Measurements from ENCODE around the gene CHST12.
"Not testable (repeated sequence)": the region's sequence is repeated elsewhere in the genome, so short reads cannot be mapped to it uniquely, and the experiment has no call there.

Gene CHST12

DNA sequence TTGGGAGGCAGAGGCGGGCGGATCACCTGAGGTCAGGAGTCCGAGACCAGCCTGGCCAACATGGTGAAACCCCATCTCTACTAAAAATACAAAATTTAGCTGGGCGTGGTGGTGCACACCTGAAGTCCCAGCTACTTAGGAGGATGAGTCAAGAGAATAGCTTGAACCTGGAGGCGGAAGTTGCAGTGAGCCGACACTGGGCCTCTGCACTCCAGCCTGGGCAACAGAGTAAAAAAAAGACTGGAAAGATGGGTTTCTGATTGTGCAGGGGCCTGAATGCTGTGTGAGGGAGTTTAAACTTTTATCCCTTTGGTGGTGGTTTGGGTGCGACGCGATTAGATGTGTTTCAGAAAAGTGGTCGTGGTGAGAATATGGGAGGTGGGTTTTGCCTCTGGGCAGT is 1.8 kb downstream of the CHST12 start:
- Histone ChIP-seq H3K36me3 (ENCODE audit: control insufficient read depth, insufficient read depth, low read length) (no peaks in the 10 kb centered on the region), H3K4me1 (ENCODE audit: control insufficient read depth, insufficient read depth, low read length) (peaks cover 5% of the 10 kb centered on the region), H3K9me3 (ENCODE audit: control insufficient read depth, insufficient read depth, low read length) (no peaks in the 10 kb centered on the region), H3K4me3 (ENCODE audit: low read depth, low read length) (no peak overlapping the region), H3K27me3 (ENCODE audit: control insufficient read depth, insufficient read depth, low read length) (no peaks in the 10 kb centered on the region), H3K9ac (ENCODE audit: low read depth, low read length) (no peak overlapping the region), H3K27ac (ENCODE audit: low read depth, low read length) (no peak overlapping the region)

DNA sequence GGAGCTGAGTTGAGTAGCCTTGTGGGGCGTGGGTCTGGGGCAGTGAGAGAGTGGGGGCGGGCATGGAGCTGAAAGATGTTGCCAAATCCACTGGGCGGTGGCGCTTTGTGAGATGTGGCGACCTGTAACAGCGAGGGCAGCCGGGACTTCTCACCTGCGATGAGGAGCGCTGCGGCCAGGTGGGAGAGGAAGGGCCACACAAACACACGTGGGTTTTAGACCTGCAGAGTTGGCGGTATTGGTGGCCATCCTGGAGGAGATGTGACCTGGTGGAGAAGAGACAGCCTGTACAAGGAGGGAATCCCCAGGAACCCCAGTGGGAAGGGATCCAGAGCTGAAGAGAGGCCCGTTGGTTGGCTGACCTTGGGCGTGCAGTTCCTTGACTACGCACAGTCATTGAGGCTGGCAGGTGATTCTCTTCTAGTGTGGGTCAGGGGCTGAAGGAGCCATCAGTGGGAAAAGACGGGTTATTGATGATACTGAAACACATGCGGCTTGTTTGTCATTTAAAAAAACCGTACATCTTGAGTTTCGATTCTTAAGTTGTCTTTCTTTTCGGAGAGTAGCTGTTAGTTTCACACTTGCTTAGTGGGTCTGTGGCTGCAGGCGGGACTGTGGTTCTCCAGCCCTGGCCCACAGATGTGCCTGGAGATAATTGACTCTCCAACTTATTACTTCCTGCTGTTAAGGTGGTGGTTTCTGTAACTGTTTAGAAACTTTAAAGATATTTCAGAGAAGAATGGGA is 2.4 kb downstream of the CHST12 start:
- Histone ChIP-seq H3K9me3 (ENCODE audit: control insufficient read depth, insufficient read depth, low read length) (no peaks in the 10 kb centered on the region), H3K27me3 (ENCODE audit: control insufficient read depth, insufficient read depth, low read length) (no peaks in the 10 kb centered on the region), H3K36me3 (ENCODE audit: control insufficient read depth, insufficient read depth, low read length) (no peaks in the 10 kb centered on the region), H3K9ac (ENCODE audit: low read depth, low read length) (no peak overlapping the region), H3K4me3 (ENCODE audit: low read depth, low read length) (no peak overlapping the region), H3K27ac (ENCODE audit: low read depth, low read length) (no peak overlapping the region), H3K4me1 (ENCODE audit: control insufficient read depth, insufficient read depth, low read length) (peaks cover 2% of the 10 kb centered on the region; the same call in 1 of the 2 replicates)

DNA sequence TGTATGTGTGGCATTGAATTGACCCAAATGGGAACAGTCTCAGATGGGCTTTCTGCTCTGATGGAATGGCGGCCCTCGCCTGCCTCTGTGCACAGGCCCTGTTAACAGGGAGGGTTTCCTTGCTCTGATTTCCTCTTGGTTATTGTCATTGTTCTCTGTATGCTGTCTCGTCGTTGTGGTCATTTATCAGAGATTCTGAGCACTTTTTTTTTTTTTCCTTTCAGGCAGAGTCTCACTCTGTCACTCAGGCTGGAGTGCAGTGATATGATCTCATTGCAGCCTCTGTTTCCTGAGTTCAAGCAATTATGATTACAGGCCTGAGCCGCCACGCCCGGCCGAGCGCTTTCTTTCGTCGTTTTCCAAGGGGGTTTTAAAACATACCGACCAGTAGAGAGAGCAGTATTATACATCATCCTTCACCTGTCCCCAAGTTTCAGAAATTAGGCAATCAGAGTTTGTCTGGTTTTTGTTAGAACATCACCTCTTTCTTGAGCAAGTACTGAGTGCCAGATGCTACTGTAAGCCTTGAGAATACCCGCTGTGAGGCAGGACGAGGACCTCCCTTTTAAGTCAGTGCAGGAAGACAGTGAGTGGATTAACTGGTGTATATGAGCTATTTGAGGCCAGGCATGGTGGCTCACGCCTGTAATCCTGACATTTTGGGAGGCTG is 6.5 kb downstream of the CHST12 start:
- H3K27me3 ChIP-seq (ENCODE audit: control insufficient read depth, insufficient read depth, low read length), result no peaks in the 10 kb centered on the region
- no peak overlapping the region for H3K9ac ChIP-seq (ENCODE audit: low read depth, low read length)
- H3K4me3 ChIP-seq (ENCODE audit: low read depth, low read length), result no peak overlapping the region
- no peaks in the 10 kb centered on the region for H3K36me3 ChIP-seq (ENCODE audit: control insufficient read depth, insufficient read depth, low read length)
- no peak overlapping the region for H3K27ac ChIP-seq (ENCODE audit: low read depth, low read length)
- no peaks in the 10 kb centered on the region for H3K9me3 ChIP-seq (ENCODE audit: control insufficient read depth, insufficient read depth, low read length)
- peaks cover 3% of the 10 kb centered on the region; the same call in 1 of the 2 replicates for H3K4me1 ChIP-seq (ENCODE audit: control insufficient read depth, insufficient read depth, low read length)

DNA sequence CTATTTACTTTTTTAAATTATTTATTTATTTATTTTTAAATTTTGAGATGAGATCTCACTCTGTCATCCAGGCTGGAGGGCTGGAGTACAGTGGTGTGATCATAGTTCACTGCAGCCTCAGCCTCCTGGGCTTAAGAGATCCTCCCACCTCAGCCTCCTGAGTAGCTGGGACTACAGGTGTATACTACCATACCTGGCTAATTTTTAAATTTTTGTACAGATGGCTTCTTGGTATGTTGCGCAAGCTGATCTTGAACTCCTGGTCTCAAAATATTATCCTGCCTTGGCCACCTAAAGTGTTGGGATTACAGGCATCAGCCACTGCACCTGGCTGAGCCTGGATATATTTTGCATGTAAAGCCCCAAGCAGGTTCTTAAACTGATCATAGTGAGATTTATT is 7.6 kb downstream of the CHST12 start:
- Histone ChIP-seq H3K27ac (ENCODE audit: low read depth, low read length) (no peak overlapping the region), H3K4me3 (ENCODE audit: low read depth, low read length) (no peak overlapping the region), H3K9ac (ENCODE audit: low read depth, low read length) (no peak overlapping the region), H3K36me3 (ENCODE audit: control insufficient read depth, insufficient read depth, low read length) (no peaks in the 10 kb centered on the region), H3K4me1 (ENCODE audit: control insufficient read depth, insufficient read depth, low read length) (peaks cover 3% of the 10 kb centered on the region; the same call in 1 of the 2 replicates), H3K27me3 (ENCODE audit: control insufficient read depth, insufficient read depth, low read length) (no peaks in the 10 kb centered on the region), H3K9me3 (ENCODE audit: control insufficient read depth, insufficient read depth, low read length) (no peaks in the 10 kb centered on the region)

DNA sequence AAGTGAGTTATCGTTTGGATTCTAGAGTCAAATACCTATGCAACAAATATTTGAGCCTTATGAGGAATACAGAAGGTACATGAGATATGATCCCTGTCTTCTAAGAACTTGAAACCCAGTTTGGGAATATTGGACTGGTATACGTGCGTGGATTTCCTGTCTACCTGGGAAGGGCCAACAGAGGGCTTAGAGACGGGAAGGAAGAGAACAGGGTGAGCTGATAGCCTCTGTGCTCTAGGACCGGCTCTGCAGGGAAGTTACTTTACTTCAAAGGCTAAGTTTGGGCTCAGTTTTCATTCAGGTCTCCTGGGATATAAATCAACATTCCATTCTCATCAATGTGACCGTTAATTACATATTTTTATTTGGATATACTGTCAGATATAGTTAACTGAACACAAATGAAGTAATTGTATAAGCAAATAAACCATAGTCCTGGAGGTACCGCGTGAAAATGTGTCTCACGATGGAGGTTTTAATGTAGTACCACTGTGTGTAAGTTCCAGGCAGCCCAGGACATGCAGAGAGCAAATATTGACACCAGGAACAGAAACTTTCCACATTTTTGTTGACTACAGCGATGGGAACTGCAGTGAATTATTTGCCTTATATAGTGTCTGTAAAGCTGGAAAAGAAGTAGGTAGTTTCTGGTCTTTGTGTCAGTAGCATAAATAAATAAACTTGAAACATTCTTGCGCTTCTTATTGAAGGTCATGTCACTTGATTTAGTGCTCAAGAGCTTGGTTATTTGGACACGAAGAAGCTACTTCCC is 8.6 kb downstream of the CHST12 start:
- peaks cover 6% of the 10 kb centered on the region; the same call in 1 of the 2 replicates for H3K4me1 ChIP-seq (ENCODE audit: control insufficient read depth, insufficient read depth, low read length)
- no peak overlapping the region for H3K4me3 ChIP-seq (ENCODE audit: low read depth, low read length)
- H3K36me3 ChIP-seq (ENCODE audit: control insufficient read depth, insufficient read depth, low read length), result no peaks in the 10 kb centered on the region
- H3K27ac ChIP-seq (ENCODE audit: low read depth, low read length), result peak overlapping the region; percentile 12
- no peaks in the 10 kb centered on the region for H3K27me3 ChIP-seq (ENCODE audit: control insufficient read depth, insufficient read depth, low read length)
- no peaks in the 10 kb centered on the region for H3K9me3 ChIP-seq (ENCODE audit: control insufficient read depth, insufficient read depth, low read length)
- no peak overlapping the region for H3K9ac ChIP-seq (ENCODE audit: low read depth, low read length)

DNA sequence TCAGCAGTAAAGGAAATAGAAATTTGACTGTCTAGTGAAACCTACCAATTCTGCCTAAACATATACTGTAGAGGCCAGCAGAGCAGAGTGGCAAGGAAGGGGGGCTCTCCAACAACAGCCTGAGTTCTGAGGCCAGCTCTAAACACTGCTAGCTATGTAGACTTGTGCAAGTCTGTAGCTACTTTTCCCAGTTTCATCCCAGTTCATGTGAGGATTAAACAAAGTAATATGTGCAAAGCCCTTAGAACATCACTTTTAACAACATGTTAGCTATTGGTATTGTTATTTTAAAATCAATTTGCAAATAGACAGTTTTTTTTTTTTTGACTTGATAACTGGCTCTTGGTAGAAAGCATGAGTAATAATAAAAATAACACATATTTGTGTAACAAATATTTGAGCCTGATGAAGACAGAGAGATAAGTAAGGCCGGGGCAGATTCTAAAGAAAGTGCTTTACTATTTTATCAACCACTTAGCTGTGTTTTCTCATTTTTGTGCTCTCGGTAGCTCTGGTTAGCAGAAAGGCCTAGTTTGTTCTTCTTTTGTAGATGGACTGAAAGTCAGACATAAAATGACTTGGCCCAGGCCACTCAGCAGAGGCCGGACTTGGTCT is 9.3 kb downstream of the CHST12 start:
- no peaks in the 10 kb centered on the region for H3K36me3 ChIP-seq (ENCODE audit: control insufficient read depth, insufficient read depth, low read length)
- H3K9me3 ChIP-seq (ENCODE audit: control insufficient read depth, insufficient read depth, low read length), result no peaks in the 10 kb centered on the region
- no peaks in the 10 kb centered on the region for H3K27me3 ChIP-seq (ENCODE audit: control insufficient read depth, insufficient read depth, low read length)
- H3K9ac ChIP-seq (ENCODE audit: low read depth, low read length), result no peak overlapping the region
- no peak overlapping the region for H3K4me3 ChIP-seq (ENCODE audit: low read depth, low read length)
- peaks cover 6% of the 10 kb centered on the region; the same call in 1 of the 2 replicates for H3K4me1 ChIP-seq (ENCODE audit: control insufficient read depth, insufficient read depth, low read length)
- H3K27ac ChIP-seq (ENCODE audit: low read depth, low read length), result peak overlapping the region; percentile 24

DNA sequence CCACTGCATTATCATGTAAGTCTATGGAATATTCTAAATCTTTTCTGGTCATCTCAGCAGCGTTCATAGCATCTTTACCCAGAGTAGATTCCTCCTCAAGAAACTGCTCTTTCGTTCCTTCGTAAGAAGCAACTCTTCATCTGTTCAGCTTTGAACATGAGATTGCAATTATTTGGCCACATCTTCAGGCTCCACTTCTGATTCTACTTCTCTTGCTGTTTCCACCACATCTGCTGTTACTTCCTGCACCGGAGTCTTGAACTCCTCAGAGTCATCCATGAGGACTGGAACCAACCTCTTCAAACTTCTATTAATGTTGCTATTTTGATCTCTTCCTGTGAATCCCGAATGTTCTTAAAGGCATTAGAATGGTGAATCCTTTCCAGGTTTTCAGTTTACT is 12.7 kb downstream of the CHST12 start:
- Histone ChIP-seq H3K27me3 (ENCODE audit: control insufficient read depth, insufficient read depth, low read length) (no peaks in the 10 kb centered on the region), H3K4me1 (ENCODE audit: control insufficient read depth, insufficient read depth, low read length) (peaks cover 6% of the 10 kb centered on the region; the same call in 1 of the 2 replicates), H3K4me3 (ENCODE audit: low read depth, low read length) (no peak overlapping the region), H3K27ac (ENCODE audit: low read depth, low read length) (peak overlapping the region; percentile 36), H3K9ac (ENCODE audit: low read depth, low read length) (no peak overlapping the region), H3K36me3 (ENCODE audit: control insufficient read depth, insufficient read depth, low read length) (no peaks in the 10 kb centered on the region), H3K9me3 (ENCODE audit: control insufficient read depth, insufficient read depth, low read length) (no peaks in the 10 kb centered on the region)

DNA sequence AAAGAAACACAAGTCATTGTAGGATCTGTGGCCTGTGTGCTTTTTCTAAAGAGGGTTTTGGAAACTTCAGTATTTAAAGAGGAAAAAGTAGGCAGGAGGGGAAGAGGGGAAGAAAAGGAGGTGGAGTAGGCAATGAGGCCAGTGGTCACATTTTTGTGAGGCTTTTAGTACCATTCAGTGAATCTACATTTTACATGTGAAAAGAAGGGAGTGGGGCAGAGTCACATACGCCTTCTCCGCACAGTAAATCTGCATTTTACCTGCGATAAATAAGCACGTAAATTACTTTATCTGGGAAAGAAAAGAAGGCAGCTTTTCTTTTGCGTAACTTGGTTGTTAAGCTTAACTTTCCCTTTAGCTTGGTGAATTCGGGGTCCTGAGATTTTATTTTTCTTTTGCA is 13.2 kb downstream of the CHST12 start:
- no peaks in the 10 kb centered on the region for H3K27me3 ChIP-seq (ENCODE audit: control insufficient read depth, insufficient read depth, low read length)
- peaks cover 6% of the 10 kb centered on the region; the same call in 1 of the 2 replicates for H3K4me1 ChIP-seq (ENCODE audit: control insufficient read depth, insufficient read depth, low read length)
- H3K36me3 ChIP-seq (ENCODE audit: control insufficient read depth, insufficient read depth, low read length), result no peaks in the 10 kb centered on the region
- H3K4me3 ChIP-seq (ENCODE audit: low read depth, low read length), result no peak overlapping the region
- no peaks in the 10 kb centered on the region for H3K9me3 ChIP-seq (ENCODE audit: control insufficient read depth, insufficient read depth, low read length)
- no peak overlapping the region for H3K9ac ChIP-seq (ENCODE audit: low read depth, low read length)
- peak overlapping the region; percentile 36 for H3K27ac ChIP-seq (ENCODE audit: low read depth, low read length)

DNA sequence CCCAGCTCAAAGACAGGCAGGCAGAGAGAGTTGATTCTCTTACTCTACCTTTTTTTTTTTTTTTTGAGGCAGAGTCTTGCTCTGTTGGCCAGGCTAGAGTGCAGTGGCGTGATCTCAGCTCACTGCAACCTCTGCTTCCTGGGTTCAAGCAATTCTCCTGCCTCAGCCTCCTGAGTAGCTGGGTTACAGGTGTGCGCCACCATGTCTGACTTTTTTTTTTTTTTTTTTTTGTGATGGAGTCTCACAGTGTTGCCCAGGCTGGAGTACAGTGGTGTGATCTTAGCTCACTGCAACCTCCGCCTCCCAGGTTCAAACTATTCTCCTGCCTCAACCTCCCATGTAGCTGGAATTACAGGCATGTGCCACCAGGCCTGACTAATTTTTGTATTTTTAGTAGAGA is 13.8 kb downstream of the CHST12 start:
- not testable (repeated sequence) for H3K4me1 ChIP-seq (ENCODE audit: control insufficient read depth, insufficient read depth, low read length); H3K27ac ChIP-seq (ENCODE audit: low read depth, low read length); H3K27me3 ChIP-seq (ENCODE audit: control insufficient read depth, insufficient read depth, low read length); H3K4me3 ChIP-seq (ENCODE audit: low read depth, low read length); H3K9ac ChIP-seq (ENCODE audit: low read depth, low read length); H3K36me3 ChIP-seq (ENCODE audit: control insufficient read depth, insufficient read depth, low read length); H3K9me3 ChIP-seq (ENCODE audit: control insufficient read depth, insufficient read depth, low read length)

DNA sequence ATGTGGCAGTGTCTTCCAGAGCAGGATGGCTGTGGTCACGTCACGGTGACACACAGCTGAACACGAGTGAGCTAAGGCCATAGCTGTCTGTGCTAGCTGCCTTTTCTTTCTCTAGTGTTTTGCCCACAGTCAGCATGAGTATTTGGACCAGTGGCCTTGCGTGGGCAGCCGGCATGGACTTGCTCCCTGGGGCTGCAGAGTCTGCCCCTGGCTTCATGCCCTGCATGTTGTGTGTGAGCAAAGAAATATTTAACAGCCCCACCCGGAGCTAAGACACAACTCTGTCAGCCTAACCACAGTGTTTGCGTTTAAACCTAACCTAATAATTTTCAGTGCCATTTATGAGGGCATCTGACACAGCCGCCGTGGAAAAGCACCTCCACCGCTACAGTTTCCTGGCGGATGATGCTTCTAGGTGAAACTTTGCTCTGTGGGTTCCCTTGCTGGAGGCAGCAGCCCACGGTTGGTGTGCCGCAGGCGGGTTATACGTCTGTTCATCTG is 14.6 kb downstream of the CHST12 start:
- Histone ChIP-seq H3K27me3 (ENCODE audit: control insufficient read depth, insufficient read depth, low read length) (no peaks in the 10 kb centered on the region), H3K27ac (ENCODE audit: low read depth, low read length) (no peak overlapping the region), H3K9me3 (ENCODE audit: control insufficient read depth, insufficient read depth, low read length) (no peaks in the 10 kb centered on the region), H3K4me3 (ENCODE audit: low read depth, low read length) (no peak overlapping the region), H3K4me1 (ENCODE audit: control insufficient read depth, insufficient read depth, low read length) (peaks cover 6% of the 10 kb centered on the region; the same call in 1 of the 2 replicates), H3K36me3 (ENCODE audit: control insufficient read depth, insufficient read depth, low read length) (no peaks in the 10 kb centered on the region), H3K9ac (ENCODE audit: low read depth, low read length) (no peak overlapping the region)
